Measurements from ENCODE around the gene CNRIP1. TPM values are rescaled to one million over a fixed set of nuclear protein-coding genes. Genes with fewer than 3 reads are reported as not detected.

CNRIP1 gene
- total RNA-seq, 1 experiment from 2014 or later, result not detected

DNA sequence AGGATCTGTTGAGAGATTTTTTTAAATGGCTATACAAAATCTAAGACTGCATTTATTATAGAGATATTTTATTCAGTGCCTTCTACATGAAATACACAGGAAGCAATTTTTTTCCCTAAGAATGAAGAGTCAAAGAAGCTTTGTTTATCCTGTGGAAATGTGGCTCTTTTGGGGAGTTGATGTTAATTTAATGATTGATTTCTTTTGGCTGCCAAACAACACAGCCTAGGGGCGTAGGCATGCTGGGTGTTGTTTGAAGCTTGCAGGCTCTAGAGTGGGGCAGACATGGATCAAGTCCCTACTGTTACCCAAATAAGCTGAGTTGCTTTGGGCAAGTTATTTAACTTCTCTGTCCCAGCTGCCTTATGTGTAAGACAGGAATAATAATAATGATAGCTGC, 24.3 kb upstream of the CNRIP1 start:
- ATAC-seq, result no peak
- Histone ChIP-seq H3K4me1 (ENCODE audit: control insufficient read depth in 1 of 2, insufficient read depth in 2 of 2, low read length in 2 of 2) (no peaks in the 10 kb centered on the region), H3K27me3 (ENCODE audit: insufficient read depth, low read length) (peaks cover 9% of the 10 kb centered on the region; the same call in 1 of the 2 replicates), H4K20me1 (ENCODE audit: insufficient read depth) (no peaks in the 10 kb centered on the region), H3K27ac (ENCODE audit: low read depth, low read length) (no peak overlapping the region), H3K9ac (ENCODE audit: low read length) (no peak overlapping the region), H3K79me2 (ENCODE audit: insufficient read depth, low read length) (no peaks in the 10 kb centered on the region), H3K9me2 (ENCODE audit: insufficient read depth) (no peaks in the 10 kb centered on the region), H3K36me3 (ENCODE audit: control insufficient read depth in 1 of 2, insufficient read depth in 2 of 2, low read length in 2 of 2) (no peaks in the 10 kb centered on the region), H3K9me3 (ENCODE audit: control insufficient read depth in 1 of 2, insufficient read depth in 1 of 2, low read depth in 1 of 2, low read length in 2 of 2) (no peaks in the 10 kb centered on the region), H3K4me2 (ENCODE audit: low read length) (no peak overlapping the region), H2AFZ (ENCODE audit: low read depth, low read length, poor library complexity, severe bottlenecking) (no peak overlapping the region), H3K4me3 (replicated peaks in 1 of 2; ENCODE audit: low read depth in 1 of 2, low read length in 2 of 2) (no peak overlapping the region)
- CTCF ChIA-PET, result no interaction called here
- DNase-seq (ENCODE audit: low read depth, low spot score), result no peak
- TF ChIP-seq SP1 (IDR thresholded peaks at IDR 0.05; ENCODE audit: low read depth), result no peak
- no peak for TF ChIP-seq JUND (IDR thresholded peaks at IDR 0.05)
- TF ChIP-seq, protein P1, sequence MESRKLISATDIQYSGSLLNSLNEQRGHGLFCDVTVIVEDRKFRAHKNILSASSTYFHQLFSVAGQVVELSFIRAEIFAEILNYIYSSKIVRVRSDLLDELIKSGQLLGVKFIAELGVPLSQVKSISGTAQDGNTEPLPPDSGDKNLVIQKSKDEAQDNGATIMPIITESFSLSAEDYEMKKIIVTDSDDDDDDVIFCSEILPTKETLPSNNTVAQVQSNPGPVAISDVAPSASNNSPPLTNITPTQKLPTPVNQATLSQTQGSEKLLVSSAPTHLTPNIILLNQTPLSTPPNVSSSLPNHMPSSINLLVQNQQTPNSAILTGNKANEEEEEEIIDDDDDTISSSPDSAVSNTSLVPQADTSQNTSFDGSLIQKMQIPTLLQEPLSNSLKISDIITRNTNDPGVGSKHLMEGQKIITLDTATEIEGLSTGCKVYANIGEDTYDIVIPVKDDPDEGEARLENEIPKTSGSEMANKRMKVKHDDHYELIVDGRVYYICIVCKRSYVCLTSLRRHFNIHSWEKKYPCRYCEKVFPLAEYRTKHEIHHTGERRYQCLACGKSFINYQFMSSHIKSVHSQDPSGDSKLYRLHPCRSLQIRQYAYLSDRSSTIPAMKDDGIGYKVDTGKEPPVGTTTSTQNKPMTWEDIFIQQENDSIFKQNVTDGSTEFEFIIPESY (IDR thresholded peaks at IDR 0.05; ENCODE audit: extremely low read depth, insufficient replicate concordance, low read length), result no peak
- TF ChIP-seq TCF7L2 (IDR thresholded peaks at IDR 0.05; ENCODE audit: borderline replicate concordance, extremely low read depth, insufficient read depth, insufficient read length), result no peak
- TF ChIP-seq ZNF274 (IDR thresholded peaks at IDR 0.05; ENCODE audit: low read depth, low read length), result no peak
- TF ChIP-seq ZFX (IDR thresholded peaks at IDR 0.05), result no peak
- TF ChIP-seq EZH2phosphoT487 (IDR thresholded peaks at IDR 0.05; ENCODE audit: borderline replicate concordance), result no peak
- TF ChIP-seq, protein P2, sequence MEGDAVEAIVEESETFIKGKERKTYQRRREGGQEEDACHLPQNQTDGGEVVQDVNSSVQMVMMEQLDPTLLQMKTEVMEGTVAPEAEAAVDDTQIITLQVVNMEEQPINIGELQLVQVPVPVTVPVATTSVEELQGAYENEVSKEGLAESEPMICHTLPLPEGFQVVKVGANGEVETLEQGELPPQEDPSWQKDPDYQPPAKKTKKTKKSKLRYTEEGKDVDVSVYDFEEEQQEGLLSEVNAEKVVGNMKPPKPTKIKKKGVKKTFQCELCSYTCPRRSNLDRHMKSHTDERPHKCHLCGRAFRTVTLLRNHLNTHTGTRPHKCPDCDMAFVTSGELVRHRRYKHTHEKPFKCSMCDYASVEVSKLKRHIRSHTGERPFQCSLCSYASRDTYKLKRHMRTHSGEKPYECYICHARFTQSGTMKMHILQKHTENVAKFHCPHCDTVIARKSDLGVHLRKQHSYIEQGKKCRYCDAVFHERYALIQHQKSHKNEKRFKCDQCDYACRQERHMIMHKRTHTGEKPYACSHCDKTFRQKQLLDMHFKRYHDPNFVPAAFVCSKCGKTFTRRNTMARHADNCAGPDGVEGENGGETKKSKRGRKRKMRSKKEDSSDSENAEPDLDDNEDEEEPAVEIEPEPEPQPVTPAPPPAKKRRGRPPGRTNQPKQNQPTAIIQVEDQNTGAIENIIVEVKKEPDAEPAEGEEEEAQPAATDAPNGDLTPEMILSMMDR (IDR thresholded peaks at IDR 0.05 in 2 of 3, conservative IDR thresholded peaks at IDR 0.05 in 1 of 3; ENCODE audit: borderline replicate concordance in 1 of 3, insufficient read depth in 1 of 3, low read depth in 2 of 3, low read length in 2 of 3), result no peak
- no peak for TF ChIP-seq CEBPB (IDR thresholded peaks at IDR 0.05; ENCODE audit: low read depth)
- intact Hi-C loops (cut with micrococcal nuclease), result no loop called here
- BruUV-seq (replicated peaks), result no TSS peak
- POLR2A ChIA-PET, result no interaction called here
- RAD21 ChIA-PET (ENCODE audit: low non-redundant PET in 1 of 2, low total read pairs in 2 of 2, uncharacterized antibody in 2 of 2, unreplicated experiment in 2 of 2), result no interaction called here
